NCI-H524 (cell line): Measurements from ENCODE around the gene LRP3.
"Not testable (repeated sequence)": the region's sequence is repeated elsewhere in the genome, so short reads cannot be mapped to it uniquely, and the experiment has no call there.

ENCODE experiments used
- DNase-seq, 2 experiments: peaks; one replicate each; lab custom pipeline; 2025; lab: John Stamatoyannopoulos, UW

Gene LRP3

GRCh38 chr19:33193865-33194362 lies at the start of gene LRP3:
Gene LRP3, plus strand, starts transcription at chr19:33194330. Its CDS starts 456 bp downstream, at chr19:33194786.
- DNase-seq, result peak in 1 of 2 experiments; percentile 56

GRCh38 chr19:33146209-33146608 lies 47.9 kb upstream of the LRP3 start:
- no peak for DNase-seq

- no peak for DNase-seq
Measured at GRCh38 chr19:33147538-33147937, 46.6 kb upstream of the LRP3 start.

- no peak for DNase-seq
Measured at GRCh38 chr19:33150852-33151518, 43.1 kb upstream of the LRP3 start.

- DNase-seq, result no peak
Measured at GRCh38 chr19:33152176-33152575, 42.0 kb upstream of the LRP3 start.

GRCh38 chr19:33152625-33153024 lies 41.5 kb upstream of the LRP3 start:
- not testable (repeated sequence) for DNase-seq

GRCh38 chr19:33154313-33154712 lies 39.8 kb upstream of the LRP3 start:
- not testable (repeated sequence) for DNase-seq

- DNase-seq, result no peak
Measured at GRCh38 chr19:33156334-33156733, 37.8 kb upstream of the LRP3 start.

- no peak for DNase-seq
Measured at GRCh38 chr19:33157906-33158305, 36.2 kb upstream of the LRP3 start.

GRCh38 chr19:33158365-33158764 lies 35.8 kb upstream of the LRP3 start:
- DNase-seq, result no peak

GRCh38 chr19:33159149-33159548 lies 35.0 kb upstream of the LRP3 start:
- DNase-seq, result no peak

- no peak for DNase-seq
Measured at GRCh38 chr19:33159893-33160292, 34.2 kb upstream of the LRP3 start.

GRCh38 chr19:33161201-33161600 lies 32.9 kb upstream of the LRP3 start:
- no peak for DNase-seq

- DNase-seq, result no peak
Measured at GRCh38 chr19:33163481-33163880, 30.6 kb upstream of the LRP3 start.

GRCh38 chr19:33166037-33166436 lies 28.1 kb upstream of the LRP3 start:
- DNase-seq, result not testable (repeated sequence)

- DNase-seq, result no peak
Measured at GRCh38 chr19:33167438-33167837, 26.7 kb upstream of the LRP3 start.

- no peak for DNase-seq
Measured at GRCh38 chr19:33168528-33168927, 25.6 kb upstream of the LRP3 start.

GRCh38 chr19:33171222-33171795 lies 22.8 kb upstream of the LRP3 start:
- no peak for DNase-seq

GRCh38 chr19:33171916-33172359 lies 22.2 kb upstream of the LRP3 start:
- DNase-seq, result no peak

GRCh38 chr19:33174186-33174585 lies 19.9 kb upstream of the LRP3 start:
- DNase-seq, result no peak

GRCh38 chr19:33175156-33175782 lies 18.9 kb upstream of the LRP3 start:
- no peak for DNase-seq

GRCh38 chr19:33175886-33176669 lies 18.1 kb upstream of the LRP3 start:
- peak in 1 of 2 experiments; percentile 37 for DNase-seq
